ENCODE results near the gene MAGEA3.
"Not testable (repeated sequence)": the region's sequence is repeated elsewhere in the genome, so short reads cannot be mapped to it uniquely, and the experiment has no call there.

The MAGEA3 gene

GRCh38 chrX:152697952-152698931, at the start of gene MAGEA3:
MAGEA3 (plus strand) TSS chrX:152698794; CDS start chrX:152700833, 2,039 bp downstream.
- DNase-seq = not testable (repeated sequence)

- DNase-seq = no peak
Observed at GRCh38 chrX:152652060-152652459, 46.5 kb upstream of the MAGEA3 start.

GRCh38 chrX:152652467-152652866, 46.1 kb upstream of the MAGEA3 start:
- no peak for DNase-seq

- DNase-seq = no peak
Observed at GRCh38 chrX:152656087-152656486, 42.5 kb upstream of the MAGEA3 start.

GRCh38 chrX:152656890-152657289, 41.7 kb upstream of the MAGEA3 start:
- no peak for DNase-seq

GRCh38 chrX:152658302-152658701, 40.3 kb upstream of the MAGEA3 start:
- DNase-seq = no peak

DNA sequence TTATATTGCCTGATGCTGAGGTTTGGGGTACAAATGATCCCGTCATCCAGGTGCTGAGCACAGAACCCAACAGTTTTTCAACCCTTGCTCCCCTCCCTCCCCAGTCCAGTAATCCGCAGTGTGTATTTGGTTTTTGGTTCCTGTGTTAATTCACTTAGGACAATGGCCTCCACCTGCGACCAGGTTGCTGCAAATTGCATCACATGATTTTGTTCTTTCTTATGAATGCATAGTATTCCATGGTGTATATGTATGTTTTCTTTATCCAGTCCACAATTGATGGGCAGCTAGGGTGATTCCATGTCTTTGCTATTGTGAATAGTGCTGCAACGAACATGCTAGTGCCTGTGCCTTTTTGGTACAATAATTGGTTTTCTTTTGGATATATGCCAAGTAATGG, 35.5 kb upstream of the MAGEA3 start:
- no peak for DNase-seq

GRCh38 chrX:152674135-152674534, 24.5 kb upstream of the MAGEA3 start:
- DNase-seq = no peak

GRCh38 chrX:152674652-152675051, 23.9 kb upstream of the MAGEA3 start:
- not testable (repeated sequence) for DNase-seq

DNA sequence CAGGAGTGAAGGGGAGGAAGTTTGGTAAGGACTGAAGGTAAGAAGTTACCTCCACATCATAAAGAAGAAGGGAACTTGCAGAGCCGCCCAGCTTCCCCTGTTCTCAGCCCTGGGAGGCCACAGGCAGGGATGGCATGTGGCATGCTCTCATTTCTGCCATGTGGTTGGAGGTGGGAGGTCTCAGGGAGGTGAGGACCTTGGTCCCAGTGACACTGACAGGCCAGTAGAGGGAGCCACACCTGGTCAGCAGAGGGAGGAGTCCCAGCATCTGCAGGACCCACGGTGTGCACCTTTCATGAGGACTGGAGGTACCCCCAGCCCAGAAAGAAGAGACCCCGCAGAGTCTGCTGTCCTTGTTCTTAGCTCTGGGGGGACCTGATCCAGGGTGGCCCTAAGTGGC, 17.6 kb upstream of the MAGEA3 start:
- DNase-seq = not testable (repeated sequence)

GRCh38 chrX:152700390-152700789, 1.8 kb downstream of the MAGEA3 start:
- not testable (repeated sequence) for DNase-seq

DNA sequence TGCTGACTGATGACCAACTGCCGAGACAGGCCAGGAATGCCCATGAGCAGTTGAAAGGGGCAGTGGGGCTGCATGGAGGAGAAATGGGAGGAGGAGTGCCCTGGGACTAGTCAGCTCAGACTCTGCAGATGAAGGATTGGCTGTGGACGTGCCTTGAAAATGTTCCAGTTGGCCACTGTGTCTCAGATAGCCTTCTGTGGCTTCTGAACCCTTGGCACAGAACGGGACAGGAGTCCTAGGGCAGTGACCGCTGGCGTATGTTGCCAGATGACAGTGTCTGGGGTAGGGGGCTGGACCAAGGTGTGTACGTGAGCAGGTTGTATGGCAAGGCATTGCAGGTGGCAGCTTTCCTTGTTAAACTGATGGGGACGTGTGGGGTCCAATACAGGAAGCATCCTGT, 7.9 kb downstream of the MAGEA3 start:
- not testable (repeated sequence) for DNase-seq

- DNase-seq = not testable (repeated sequence)
Observed at GRCh38 chrX:152709173-152709572, 10.6 kb downstream of the MAGEA3 start, which contains the start of gene CSAG2. CSAG2 (minus strand) TSS chrX:152709273; CDS start chrX:152709112, 161 bp downstream.

GRCh38 chrX:152713195-152713594, 14.6 kb downstream of the MAGEA3 start:
- DNase-seq = not testable (repeated sequence)

DNA sequence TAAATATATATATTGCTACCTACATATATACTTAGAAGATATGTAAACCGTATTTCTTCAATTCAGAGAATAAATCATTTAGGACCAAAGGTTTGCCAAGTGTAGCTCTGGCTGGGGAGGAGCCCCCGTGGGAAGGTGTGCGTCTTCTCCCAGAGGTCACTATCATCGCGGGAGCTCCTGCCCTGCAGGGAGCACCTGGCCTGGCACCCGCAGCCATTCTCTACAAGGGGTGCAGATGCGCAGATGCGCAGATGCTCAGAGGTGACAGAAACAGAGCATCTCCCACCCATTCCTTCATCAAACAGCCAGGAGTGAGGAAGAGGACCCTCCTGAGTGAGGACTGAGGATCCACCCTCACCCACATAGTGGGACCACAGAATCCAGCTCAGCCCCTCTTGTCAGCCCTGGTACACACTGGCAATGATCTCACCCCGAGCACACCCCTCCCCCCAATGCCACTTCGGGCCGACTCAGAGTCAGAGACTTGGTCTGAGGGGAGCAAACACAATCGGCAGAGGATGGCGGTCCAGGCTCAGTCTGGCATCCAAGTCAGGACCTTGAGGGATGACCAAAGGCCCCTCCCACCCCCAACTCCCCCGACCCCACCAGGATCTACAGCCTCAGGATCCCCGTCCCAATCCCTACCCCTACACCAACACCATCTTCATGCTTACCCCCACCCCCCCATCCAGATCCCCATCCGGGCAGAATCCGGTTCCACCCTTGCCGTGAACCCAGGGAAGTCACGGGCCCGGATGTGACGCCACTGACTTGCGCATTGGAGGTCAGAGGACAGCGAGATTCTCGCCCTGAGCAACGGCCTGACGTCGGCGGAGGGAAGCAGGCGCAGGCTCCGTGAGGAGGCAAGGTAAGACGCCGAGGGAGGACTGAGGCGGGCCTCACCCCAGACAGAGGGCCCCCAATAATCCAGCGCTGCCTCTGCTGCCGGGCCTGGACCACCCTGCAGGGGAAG, 15.5 kb downstream of the MAGEA3 start, which contains the start of gene MAGEA2B:
Gene MAGEA2B, plus strand, starts transcription at position 814 of the 973 bp plus-strand sequence. CDS start 2,479 bp downstream, outside the sequence.
- DNase-seq = not testable (repeated sequence)

- no peak for DNase-seq
Observed at GRCh38 chrX:152725409-152725808, 26.8 kb downstream of the MAGEA3 start.

DNA sequence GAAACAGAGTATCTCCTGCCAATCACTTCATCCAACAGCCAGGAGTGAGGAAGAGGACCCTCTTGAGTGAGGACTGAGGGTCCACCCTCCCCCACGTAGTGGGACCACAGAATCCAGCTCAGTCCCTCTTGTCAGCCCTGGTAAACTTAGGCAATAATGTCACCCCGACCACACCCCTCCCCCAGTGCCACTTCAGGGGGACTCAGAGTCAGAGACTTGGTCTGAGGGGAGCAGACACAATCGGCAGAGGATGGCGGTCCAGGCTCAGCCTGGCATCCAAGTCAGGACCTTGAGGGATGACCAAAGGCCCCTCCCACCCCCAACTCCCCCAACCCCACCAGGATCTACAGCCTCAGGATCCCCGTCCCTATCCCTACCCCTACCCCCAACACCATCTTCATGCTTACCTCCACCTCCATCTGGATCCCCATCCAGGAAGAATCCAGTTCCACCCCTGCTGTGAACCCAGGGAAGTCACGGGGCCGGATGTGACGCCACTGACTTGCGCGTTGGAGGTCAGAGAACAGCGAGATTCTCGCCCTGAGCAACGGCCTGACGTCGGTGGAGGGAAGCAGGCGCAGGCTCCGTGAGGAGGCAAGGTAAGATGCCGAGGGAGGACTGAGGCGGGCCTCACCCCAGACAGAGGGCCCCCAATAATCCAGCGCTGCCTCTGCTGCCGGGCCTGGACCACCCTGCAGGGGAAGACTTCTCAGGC, 34.8 kb downstream of the MAGEA3 start, which contains the start of the genes CSAG1 and MAGEA12:
Gene CSAG1, minus strand, starts transcription at position 461 of the 715 bp plus-strand sequence. CDS start 1,261 bp downstream, outside the sequence.
Gene MAGEA12, plus strand, starts transcription at position 497 of the 715 bp plus-strand sequence. CDS start 2,405 bp downstream, outside the sequence.
- DNase-seq = no peak

- DNase-seq = not testable (repeated sequence)
Observed at GRCh38 chrX:152734143-152734858, 35.7 kb downstream of the MAGEA3 start.

DNA sequence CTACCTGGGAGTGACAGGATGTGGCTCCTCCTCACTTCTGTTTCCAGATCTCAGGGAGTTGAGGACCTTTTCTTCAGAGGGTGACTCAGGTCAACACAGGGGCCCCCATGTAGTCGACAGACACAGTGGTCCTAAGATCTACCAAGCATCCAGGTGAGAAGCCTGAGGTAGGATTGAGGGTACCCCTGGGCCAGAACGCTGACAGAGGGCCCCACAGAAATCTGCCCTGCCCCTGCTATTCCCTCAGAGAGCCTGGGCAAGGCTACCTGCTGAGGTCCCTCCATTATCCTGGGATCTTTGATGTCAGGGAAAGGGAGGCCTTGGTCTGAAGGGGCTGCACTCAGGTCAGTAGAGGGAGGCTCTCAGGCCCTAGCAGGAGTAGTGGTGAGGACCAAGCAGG, 36.5 kb downstream of the MAGEA3 start:
- no peak for DNase-seq

GRCh38 chrX:152735860-152736511, 37.4 kb downstream of the MAGEA3 start:
- no peak for DNase-seq

- not testable (repeated sequence) for DNase-seq
Observed at GRCh38 chrX:152736528-152736927, 37.9 kb downstream of the MAGEA3 start.

Data from hematopoietic multipotent progenitor cell treated with erythropoietin and hydrocortisone succinate and interleukin-3 and kit ligand, for 6 days (in vitro differentiated cells).